ENCODE measurements around the gene R3HCC1L. TPM values are rescaled to one million over a fixed set of nuclear protein-coding genes. Genes with fewer than 3 reads are reported as not detected.
"Not testable (repeated sequence)": the region's sequence is repeated elsewhere in the genome, so short reads cannot be mapped to it uniquely, and the experiment has no call there.

The R3HCC1L gene
- total RNA-seq, 1 donor: 6.7 TPM

DNA sequence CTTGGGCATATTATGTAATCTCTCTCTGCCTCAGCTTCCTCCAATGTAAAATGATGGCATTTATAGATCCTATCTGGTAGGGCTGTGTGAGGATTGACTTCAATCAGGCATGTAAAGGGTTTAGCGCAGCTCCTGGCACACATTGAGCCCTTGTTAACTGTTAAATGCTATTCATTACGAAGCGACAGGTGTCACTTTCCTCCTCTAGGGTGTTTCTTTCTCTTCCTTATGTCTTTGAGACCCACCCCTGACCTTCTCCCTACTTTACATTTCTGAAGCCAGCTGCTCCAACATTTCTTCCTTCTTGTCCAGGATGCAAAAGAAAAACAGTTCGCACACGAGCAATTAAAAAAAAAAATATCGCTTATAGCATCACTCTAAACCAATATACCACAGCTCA lies 5.7 kb upstream of the R3HCC1L start:
- no peak for DNase-seq (ENCODE audit: low read depth in 2 of 3, low spot score in 2 of 3)

DNA sequence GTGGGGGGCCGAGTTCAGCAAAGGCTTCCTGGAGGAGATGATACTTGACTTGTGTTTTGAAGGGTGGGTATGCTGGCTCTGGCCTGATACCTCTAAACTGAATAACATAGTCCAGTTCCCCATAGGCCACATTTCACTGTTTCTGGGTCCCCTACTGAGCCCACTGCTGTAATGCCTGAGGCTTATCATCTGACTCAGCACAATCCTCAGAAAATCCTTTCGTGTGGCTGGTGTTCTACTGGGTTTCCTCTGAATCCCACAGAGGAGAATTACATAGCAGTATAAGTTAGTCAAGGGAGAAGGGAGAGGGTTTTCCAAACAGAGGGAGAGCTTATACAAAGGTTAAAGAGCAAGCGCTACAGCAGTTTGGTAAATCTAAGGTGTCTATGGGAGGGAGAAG lies 2.8 kb upstream of the R3HCC1L start:
- no peak for DNase-seq (ENCODE audit: low read depth in 2 of 3, low spot score in 2 of 3)

DNA sequence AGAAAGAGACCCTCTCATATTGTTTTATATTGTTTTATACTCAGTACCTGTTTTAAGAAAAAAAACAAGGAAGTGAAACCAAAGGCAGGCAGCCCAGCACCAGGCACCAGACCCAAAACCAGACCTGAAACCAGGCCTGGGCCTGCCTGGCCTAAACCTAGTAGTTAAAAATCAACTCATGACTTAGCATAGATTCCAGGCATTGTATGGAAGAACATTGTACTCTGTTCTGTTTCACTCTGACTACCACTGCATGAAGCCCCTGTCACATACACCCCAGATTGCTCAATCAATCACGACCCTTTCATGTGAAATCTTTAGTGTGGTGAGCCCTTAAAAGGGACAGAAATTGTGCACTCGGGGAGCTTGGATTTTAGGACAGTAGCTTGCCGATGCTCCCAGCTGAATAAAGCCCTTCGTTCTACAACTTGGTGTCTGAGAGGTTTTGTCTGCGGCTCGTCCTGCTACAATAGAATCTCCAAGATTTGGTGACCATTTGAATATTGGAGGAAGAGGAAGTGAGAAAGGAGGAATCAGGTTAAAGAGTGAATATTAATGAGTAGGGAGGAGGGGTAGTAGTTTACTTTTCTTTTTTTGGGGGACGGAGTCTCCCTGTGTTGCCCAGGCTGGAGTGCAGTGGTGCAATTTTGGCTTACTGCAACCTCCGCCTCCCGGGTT lies 1.2 kb upstream of the R3HCC1L start:
- not testable (repeated sequence) for DNase-seq (ENCODE audit: low read depth in 2 of 3, low spot score in 2 of 3)

DNA sequence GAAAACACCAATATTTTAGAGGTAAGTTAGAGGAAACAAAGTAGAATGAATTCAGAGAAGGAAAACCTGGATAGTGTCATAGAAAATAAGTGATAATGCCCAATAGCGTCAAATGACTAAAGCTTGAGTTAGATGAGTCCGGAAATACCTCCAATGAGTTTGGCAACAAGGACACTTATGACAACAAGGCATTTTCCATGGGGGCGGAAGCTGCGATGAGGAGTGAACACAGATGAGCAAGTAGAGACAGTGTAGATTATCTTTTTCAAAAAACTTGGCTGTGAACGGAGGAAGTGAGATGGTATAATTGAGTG lies 383 bp upstream of the R3HCC1L start:
- no peak for DNase-seq (ENCODE audit: low read depth in 2 of 3, low spot score in 2 of 3)

DNA sequence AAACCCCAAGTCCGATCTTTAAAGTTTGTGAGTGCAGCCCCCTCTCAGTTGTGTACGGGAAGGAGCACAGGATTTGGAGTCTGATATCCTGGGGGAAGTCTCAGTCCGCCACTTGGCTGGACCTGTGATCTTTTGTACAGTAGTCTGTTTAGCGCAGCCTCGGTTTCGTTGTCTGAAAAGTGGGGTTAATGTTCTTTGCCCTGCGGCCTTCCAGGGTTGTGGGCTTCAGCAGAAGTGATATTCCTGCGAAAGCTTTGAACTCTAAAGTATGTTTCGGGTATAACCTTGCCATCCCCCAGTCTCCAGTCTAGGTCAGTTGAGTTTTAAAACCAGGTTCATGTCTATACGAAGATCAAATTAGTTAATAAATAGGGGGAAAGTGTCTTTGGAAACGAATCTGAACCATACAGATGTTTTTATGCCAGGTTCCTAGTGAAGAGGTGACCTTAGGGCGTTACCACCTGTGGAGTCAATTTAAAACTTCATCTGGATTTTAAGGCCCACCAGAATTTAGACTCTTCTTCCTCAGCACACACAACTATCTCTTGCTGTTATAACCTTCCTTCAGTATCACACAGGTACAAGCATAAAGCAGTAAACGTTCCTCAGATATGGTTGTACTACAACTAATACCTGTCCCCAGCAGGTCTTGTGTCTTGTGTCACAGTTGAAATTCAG lies 904 bp downstream of the R3HCC1L start:
- no peak for DNase-seq (ENCODE audit: low read depth in 2 of 3, low spot score in 2 of 3)

DNA sequence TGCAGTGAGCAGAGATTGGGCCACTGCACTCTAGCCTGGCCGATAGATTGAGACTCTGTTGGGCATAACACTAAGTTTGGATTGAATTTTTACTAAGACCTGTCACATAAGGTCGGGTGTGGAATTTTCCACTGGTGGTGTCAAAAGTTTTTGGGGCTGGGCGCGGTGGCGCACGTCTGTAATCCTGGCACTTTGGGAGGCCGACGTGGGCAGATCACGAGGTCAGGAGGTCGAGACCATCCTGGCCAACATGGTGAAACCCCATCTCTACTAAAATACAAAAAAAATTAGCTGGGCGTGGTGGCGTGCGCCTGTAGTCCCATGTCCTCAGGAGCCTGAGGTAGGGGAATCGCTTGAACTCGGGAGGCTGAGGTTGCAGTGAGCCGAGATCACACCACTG lies 2.3 kb downstream of the R3HCC1L start:
- DNase-seq (ENCODE audit: low read depth in 2 of 3, low spot score in 2 of 3): not testable (repeated sequence)

DNA sequence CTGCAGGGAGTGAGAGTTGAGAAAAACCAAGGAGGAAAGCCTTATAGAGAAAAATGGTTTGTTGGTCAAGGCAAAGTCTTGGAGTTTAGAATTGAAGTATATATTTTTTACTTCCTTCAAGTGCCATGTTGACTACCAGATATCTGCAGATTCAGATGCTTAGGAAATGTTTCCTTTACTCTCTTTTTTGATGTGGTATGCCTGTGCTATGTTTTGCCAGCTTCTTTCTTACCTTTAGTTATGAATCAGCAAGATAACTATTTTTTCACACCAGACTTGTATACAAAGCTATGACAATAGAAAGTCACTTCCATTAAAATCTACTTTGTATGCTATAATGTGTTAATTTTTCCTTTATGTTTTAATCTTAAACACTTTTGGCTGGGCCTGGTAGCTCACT lies 3.6 kb downstream of the R3HCC1L start:
- no peak for DNase-seq (ENCODE audit: low read depth in 2 of 3, low spot score in 2 of 3)

DNA sequence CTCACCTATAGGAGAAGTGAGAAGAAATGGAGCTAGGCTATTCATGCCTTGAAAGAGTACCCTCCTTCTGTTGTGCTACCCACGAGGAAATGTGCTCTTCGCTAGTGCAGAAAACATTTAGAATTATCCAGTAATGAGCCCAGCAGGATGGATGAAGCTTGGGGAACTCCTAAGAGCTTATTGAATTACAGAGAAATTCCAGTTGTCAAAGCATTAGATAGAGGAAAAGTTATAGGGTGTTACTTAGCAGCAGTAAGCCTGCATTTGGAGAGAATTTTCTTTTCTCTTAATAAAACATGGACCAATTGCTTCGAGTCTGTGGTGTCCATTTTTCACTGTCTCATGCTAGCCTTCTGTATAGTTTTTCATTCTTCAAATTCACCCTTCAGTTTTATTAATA lies 5.0 kb downstream of the R3HCC1L start:
- DNase-seq (ENCODE audit: low read depth in 2 of 3, low spot score in 2 of 3): no peak

DNA sequence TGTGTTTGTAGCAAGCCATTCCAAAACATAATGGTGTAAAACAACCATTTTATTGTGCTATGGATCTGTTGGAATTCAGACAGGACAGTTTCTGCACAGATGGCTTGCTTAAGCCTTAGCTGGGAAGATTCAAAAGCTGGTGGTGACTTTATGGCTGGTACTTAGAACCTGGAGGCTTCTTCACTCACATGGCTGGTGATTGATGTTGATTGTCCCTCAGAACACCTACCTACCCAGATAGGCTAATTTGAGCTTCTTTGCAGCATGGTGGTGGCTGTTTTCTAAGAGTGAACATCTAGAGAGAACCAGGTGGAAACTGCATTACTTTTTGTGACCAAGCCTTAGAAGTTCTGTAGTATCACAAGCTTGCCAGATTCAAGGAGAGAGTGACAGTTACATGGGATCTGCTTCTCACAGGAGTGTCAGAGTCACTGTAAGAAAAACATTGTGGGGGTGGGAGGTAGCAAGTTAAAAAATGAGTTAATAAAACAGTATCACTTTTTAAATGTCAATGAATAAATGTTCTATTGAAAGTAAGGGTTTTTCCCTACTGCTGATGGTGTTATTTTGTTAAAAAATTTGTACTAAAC lies 7.1 kb downstream of the R3HCC1L start:
- no peak for DNase-seq (ENCODE audit: low read depth in 2 of 3, low spot score in 2 of 3)

DNA sequence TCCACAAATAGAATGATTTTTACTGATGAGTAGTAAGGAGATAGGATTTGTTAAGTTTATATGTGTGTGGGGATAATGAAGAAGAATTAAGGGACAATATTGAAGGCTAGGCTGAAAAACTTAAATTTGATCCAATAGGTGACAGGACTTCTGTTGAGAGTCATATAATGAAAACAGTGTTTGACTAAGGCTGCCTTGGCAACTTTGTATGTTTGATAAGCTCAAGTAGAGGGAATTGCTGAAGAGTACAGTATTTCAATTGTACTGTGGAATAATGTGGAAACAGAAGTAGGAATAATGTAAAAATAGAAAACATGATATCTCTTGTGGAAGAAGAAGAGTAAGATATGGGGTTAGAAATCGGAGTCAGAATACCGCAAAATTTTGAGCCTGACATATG lies 10.5 kb downstream of the R3HCC1L start:
- no peak for DNase-seq (ENCODE audit: low read depth in 2 of 3, low spot score in 2 of 3)

DNA sequence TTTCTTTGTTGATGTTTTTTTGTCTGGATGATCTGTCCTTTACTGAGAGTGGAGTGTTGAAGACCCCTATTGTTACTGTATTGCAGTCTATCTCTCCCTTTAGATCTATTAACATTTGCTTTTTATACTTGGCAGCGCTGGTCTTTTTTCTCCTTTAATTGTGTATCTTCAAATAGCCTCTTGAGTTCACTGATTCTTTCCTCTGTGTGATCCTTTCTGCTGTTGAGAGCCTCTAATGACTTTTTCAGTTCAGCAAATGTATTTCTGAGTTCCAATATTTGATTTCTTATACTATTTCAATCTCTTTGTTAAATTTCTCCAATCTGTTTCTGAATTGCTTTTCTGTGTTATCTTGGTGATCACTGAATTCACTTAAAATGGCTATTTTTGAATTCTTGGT lies 15.4 kb downstream of the R3HCC1L start:
- DNase-seq (ENCODE audit: low read depth in 2 of 3, low spot score in 2 of 3): no peak

DNA sequence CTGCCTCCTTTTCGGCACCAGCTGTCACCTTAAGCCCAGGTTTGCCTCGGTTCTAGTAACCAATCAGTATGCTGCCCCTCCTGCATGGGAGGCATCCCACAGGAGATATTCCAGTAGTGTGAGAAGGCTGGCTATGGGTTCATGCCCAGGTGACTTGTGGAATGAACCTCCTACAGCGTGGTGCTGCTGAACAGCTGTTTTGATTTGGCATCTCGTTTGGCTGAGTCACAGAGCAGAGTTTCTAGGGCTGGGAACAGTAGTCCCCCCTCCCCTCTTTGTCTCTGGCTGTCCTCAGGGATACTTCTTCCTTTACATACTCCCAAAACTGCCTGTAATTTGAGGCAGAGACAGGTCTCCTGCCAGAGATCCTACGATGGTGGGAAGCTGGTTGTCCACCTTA lies 16.1 kb downstream of the R3HCC1L start:
- DNase-seq (ENCODE audit: low read depth in 2 of 3, low spot score in 2 of 3): no peak

DNA sequence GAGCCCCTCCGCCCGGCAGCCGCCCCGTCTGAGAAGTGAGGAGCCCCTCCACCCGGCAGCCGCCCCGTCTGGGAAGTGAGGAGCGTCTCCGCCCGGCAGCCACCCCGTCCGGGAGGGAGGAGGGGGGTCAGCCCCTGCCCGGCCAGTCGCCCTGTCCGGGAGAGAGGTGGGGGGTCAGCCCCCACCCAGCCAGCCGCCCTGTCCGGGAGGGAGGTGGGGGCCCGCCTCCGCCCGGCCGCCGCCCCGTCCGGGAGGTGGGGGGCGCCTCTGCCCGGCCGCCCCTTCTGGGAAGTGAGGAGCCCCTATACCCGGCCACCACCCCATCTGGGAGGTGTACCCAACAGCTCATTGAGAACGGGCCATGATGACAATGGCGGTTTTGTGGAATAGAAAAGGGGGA lies 18.3 kb downstream of the R3HCC1L start:
- not testable (repeated sequence) for DNase-seq (ENCODE audit: low read depth in 2 of 3, low spot score in 2 of 3)

DNA sequence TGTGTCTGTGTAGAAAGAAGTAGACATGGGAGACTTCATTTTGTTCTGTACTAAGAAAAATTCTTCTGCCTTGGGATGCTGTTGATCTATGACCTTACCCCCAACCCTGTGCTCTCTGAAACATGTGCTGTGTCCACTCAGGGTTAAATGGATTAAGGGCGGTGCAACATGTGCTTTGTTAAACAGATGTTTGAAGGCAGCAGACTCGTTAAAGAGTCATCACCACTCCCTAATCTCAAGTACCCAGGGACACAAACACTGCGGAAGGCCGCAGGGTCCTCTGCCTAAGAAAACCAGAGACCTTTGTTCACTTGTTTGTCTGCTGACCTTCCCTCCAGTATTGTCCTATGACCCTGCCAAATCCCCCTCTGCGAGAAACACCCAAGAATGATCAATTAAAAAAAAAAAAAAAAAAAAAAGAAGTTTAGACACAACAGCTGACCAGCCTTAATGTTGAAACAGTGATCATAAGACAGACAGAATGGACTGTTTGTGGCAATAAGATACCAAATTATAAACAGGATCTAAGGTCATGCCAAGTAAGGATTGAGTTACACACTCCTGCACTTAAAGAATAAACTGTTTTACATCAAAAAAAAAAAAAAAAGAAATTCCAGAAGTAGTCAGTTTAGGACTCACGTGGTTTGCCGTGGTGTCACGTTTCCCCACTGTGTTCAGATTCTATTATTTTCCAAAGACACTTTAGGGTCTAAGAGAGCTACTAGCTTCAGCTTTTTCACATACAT lies 18.9 kb downstream of the R3HCC1L start:
- DNase-seq (ENCODE audit: low read depth in 2 of 3, low spot score in 2 of 3): not testable (repeated sequence)

DNA sequence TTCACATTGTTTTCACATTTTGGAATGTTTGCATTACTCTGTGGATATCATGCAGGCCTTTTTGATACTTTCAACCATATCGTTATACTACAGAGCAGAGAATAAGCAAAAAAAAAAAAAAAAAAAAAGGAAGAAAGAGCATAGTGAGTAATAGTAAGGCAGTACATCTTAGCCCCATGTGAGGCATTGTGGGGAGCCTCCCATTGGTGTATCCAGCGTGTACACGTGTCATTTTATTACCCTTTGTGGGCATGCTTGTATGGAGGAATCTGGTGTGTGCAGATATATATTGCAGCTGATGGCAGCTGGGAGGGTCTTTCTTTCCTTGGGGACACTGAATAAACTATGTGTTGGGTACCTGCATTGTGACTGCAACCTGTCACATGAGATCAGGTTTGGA lies 19.6 kb downstream of the R3HCC1L start:
- DNase-seq (ENCODE audit: low read depth in 2 of 3, low spot score in 2 of 3): no peak

DNA sequence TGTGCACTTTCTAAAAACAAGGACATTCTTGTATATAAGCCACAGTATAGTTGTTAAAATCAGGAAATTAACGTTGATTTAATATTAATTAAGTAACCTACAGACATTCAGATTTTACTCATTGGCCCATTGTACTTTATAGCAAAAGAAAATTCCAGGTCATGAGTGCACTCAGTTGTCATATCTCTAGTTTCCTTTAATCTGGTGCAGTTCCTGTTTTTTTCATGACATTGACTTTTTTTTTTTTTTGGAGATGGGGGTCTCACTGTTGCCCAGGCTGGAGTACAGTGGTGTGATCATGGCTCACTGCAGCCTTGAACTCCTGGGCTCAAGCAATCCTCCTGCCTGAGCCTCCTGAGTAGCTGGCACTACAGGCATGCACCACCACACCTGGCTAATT lies 24.1 kb downstream of the R3HCC1L start:
- no peak for DNase-seq (ENCODE audit: low read depth in 2 of 3, low spot score in 2 of 3)

DNA sequence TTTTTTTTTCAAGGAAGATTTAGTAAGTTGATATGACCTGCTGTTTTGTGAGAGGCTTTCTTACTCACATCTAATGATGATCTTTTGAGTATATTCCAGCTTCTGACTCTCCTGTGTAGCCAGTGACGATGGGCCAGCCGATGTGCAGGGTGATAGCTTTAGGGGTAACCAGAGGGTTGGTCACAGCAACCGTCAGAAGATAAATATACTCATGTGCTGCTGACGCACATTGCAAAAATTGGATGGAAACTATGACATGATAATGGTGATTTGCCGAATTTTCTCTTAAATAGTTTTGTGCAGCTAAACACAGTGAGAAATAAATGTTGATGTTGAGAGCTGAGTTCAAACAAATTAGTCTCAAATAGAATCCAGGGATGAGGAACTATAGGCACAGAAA lies 29.5 kb downstream of the R3HCC1L start:
- DNase-seq (ENCODE audit: low read depth in 2 of 3, low spot score in 2 of 3): no peak

DNA sequence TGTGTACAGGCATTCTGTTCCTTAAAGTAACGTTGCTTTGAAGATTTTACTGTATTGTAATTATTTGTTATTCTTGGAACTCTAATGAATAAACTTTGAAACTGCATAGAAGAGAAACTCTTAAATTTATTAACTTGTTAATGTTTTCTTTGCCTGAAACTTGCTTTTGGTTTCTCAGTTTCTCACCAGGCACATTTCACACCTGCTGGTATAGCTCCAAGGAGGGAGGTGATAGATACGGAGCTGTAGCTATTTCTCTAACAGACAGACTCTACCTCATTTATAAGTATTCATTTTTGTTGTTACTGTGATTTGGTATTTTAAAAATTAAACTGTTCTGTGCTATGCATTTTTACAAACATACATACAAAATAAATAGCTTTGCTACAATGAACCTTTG lies 32.7 kb downstream of the R3HCC1L start:
- no peak for DNase-seq (ENCODE audit: low read depth in 2 of 3, low spot score in 2 of 3)

DNA sequence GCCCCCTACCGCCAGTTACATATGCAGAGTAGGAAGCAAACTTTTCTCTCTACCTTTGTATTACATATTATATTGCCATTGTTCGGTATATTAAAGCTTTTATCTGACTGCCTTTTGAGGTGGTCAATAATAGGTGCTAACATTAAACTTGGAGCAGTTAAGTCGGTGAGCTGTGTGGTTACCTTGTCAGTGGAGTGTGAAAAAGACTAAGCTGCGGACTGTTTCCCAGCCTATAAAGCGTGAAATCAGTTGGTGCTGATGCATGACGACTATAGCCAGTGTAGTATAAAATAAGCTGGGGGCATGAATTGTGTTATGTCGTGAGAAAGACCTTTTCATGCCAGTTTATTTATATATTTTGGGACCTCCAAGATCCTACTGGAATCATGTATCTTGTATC lies 33.7 kb downstream of the R3HCC1L start:
- no peak for DNase-seq (ENCODE audit: low read depth in 2 of 3, low spot score in 2 of 3)

DNA sequence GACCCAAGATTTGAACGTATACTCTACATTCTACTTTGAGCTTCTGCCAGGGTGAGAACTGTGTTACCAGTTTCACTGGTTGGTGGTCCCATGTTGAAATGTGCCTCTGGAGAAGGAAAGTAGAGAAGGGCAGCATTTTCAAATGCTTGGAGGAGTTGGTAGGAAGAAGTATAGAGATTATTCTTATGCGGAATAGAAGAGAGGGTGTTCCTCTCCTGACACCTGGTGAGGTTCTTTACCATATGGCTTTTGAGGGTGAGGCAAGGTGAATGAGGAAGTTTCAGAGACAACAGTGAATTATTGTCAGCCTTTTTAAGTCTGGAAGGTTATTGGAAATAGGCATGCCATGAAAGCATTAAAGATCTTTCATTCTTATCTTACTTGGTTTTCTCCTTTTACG lies 34.3 kb downstream of the R3HCC1L start:
- no peak for DNase-seq (ENCODE audit: low read depth in 2 of 3, low spot score in 2 of 3)

DNA sequence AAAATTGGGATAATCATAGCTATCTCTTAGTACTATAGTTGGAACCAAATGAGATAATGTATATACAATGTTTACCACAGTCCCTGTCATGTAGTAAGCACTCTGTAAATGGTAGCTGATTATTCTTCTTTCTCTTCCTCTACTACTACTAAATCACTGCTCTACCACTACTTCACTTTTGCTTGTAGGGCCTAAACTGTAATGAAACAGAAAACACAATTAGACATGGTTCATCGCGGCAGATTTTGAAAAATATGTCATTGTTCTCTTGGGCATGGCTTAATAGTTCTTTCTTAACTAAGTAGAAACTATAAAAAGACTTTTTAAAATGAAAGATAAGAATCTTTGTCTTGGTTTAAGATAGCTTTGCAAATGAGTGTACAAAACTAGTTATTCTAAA lies 34.9 kb downstream of the R3HCC1L start:
- no peak for DNase-seq (ENCODE audit: low read depth in 2 of 3, low spot score in 2 of 3)

All from hematopoietic multipotent progenitor cell (in vitro differentiated cells).